ENCODE results near the gene KLHL17. TPM values are rescaled to one million over a fixed set of nuclear protein-coding genes. Genes with fewer than 3 reads are reported as not detected.

Gene KLHL17
- total RNA-seq, 1 donor from 2014 or later, result 36.8 TPM

DNA sequence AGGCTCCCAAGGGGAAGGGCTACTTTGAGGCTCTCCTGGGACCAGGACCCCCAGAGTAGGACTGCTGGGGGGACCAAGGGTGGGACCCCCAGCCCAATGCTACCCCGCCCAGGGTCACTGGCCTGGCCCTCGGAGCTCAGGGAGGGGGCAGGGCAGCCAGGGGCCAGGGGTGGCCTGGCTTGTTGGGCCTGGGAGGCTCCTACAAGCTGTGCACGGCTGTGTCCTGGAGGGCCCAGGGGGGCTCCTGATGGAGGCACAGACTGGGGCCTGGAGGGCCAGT is 37.3 kb downstream of the KLHL17 start:
- Mint-ChIP-seq H3K27ac (no peak overlapping the region), H3K4me3 (ENCODE audit: low read depth) (no peak overlapping the region), H3K4me1 (ENCODE audit: low read depth) (peaks cover 5% of the 10 kb centered on the region), H3K36me3 (ENCODE audit: low read depth) (no peaks in the 10 kb centered on the region), H3K27me3 (ENCODE audit: low read depth) (peaks cover 20% of the 10 kb centered on the region), H3K9me3 (no peaks in the 10 kb centered on the region)
- DNase-seq (ENCODE audit: low spot score), result no peak
- intact Hi-C loops (cut with micrococcal nuclease), result no loop called here

DNA sequence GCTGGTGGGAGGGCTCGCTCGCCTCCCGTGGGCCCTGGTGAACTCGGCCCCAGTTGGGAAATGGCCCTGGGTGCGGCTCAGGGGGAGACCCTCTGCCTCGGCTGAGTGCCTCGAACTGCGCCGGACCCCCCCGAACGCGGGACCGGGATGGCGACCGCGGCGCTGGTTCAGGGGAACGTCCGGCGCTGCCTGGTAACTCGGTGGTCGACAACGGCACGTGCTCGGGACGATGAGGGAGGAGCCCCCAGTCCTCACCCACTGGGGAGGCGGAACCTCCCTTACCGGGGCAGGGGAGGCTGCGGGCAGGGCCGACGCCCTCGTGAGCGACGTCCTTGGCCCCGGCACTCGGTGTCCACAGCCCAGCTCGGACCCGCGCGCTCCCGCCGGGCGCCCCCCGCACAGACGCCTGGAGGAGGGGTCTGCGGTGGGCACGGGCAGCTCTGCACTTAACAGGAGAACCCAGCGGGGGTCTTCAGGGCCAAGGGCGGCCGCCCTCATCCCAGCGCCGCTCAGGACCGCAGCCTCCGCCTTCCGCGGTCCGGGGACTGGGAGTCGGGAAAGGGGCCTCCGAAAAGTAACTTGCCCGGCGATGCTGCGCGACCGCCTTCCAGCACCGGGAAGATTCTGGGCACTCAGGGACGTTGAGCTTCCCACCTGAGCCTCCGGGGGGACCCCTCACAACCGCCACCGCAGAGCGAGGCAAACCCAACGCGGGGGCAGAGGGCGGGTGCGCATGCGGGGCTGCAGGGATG is 37.8 kb downstream of the KLHL17 start:
- peaks cover 23% of the 10 kb centered on the region for H3K27me3 Mint-ChIP-seq (ENCODE audit: low read depth)
- no peak overlapping the region for H3K27ac Mint-ChIP-seq
- no peaks in the 10 kb centered on the region for H3K36me3 Mint-ChIP-seq (ENCODE audit: low read depth)
- DNase-seq (ENCODE audit: low spot score), result no peak
- no peaks in the 10 kb centered on the region for H3K9me3 Mint-ChIP-seq
- intact Hi-C loops (cut with micrococcal nuclease), result no loop called here
- H3K4me1 Mint-ChIP-seq (ENCODE audit: low read depth), result peaks cover 5% of the 10 kb centered on the region
- H3K4me3 Mint-ChIP-seq (ENCODE audit: low read depth), result no peak overlapping the region

DNA sequence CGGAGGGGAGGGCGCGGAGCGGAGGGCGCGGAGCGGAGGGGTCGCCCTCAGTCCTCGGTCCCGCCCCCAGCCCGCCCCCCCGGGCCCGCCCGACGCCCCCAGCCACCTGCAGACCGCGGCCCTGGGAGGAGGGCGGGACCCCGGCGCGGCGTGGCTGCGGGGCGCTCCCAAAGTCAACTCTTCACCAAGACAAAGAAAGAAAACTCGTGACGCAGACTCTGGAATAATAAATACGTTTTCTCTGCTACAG is 38.3 kb downstream of the KLHL17 start:
- peaks cover 5% of the 10 kb centered on the region for H3K4me1 Mint-ChIP-seq (ENCODE audit: low read depth)
- H3K4me3 Mint-ChIP-seq (ENCODE audit: low read depth), result no peak overlapping the region
- intact Hi-C loops (cut with micrococcal nuclease), result no loop called here
- no peak overlapping the region for H3K27ac Mint-ChIP-seq
- no peak for DNase-seq (ENCODE audit: low spot score)
- H3K27me3 Mint-ChIP-seq (ENCODE audit: low read depth), result peaks cover 27% of the 10 kb centered on the region
- H3K9me3 Mint-ChIP-seq, result no peaks in the 10 kb centered on the region
- H3K36me3 Mint-ChIP-seq (ENCODE audit: low read depth), result no peaks in the 10 kb centered on the region

DNA sequence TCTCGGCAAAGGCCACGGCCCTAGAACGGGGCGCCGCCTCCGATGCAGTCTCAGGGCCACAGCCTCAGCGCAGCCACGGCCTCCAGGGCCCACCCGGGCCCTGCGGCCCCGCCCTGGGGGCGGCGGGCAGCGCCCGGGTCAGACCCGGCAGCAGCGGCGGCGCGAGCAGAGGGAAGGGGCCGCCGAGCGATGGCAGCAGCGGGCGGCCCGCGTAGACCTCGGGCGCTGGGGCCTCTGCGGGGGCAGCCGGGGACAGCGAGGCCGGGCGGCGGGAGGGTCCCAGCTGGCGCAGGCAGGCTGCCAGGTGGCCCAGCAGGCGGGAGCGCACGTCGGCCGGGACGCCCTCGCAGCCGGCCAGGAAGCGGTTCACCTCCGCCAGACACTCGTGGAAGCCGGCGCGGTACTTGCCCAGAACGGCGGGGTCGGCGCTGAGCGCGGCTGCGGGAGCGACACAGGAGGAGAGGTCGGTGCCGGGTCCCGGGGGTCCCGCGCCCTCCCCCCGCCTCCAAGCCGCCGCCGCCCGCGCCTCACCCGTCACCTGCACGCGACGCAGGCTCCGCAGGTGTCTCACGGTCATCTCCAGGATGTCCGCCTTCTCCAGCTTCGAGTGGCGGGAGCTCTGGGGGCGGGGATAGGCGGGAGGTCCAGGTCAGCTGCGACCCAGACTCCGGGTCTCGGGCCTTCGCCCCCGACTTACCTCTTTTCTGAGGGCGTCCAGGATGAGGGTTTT is 38.8 kb downstream of the KLHL17 start:
- no peaks in the 10 kb centered on the region for H3K9me3 Mint-ChIP-seq
- no peak overlapping the region for H3K27ac Mint-ChIP-seq
- intact Hi-C loops (cut with micrococcal nuclease), result no loop called here
- no peak overlapping the region for H3K4me3 Mint-ChIP-seq (ENCODE audit: low read depth)
- DNase-seq (ENCODE audit: low spot score), result no peak
- no peaks in the 10 kb centered on the region for H3K36me3 Mint-ChIP-seq (ENCODE audit: low read depth)
- peaks cover 5% of the 10 kb centered on the region for H3K4me1 Mint-ChIP-seq (ENCODE audit: low read depth)
- peaks cover 27% of the 10 kb centered on the region for H3K27me3 Mint-ChIP-seq (ENCODE audit: low read depth)

DNA sequence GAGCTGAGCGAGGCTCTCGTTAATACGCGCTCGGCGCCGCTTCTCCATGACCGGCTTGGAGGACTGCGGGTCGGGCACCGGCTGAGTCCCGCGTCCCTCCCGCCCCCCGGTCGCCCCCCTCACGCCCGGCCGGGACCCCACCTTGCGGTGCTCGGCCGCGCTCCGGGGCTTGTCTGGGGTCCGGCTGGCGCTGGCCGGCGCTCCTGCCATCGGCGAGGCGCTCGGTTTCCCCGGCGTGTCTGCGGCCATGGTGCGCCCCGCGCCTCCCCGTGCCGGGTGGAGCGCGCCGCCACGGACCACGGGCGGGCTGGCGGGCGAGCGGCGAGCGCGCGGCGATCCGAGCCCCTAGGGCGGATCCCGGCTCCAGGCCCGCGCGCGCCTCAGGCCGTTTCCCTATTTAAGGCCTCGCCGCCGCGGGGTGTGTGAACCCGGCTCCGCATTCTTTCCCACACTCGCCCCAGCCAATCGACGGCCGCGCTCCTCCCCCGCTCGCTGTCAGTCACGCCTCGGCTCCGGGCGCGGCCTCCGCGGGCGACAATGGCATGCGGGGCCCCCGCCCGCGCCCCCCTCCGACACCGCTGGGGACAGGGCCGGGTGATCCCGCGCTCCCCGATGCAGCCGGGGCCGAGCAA is 39.5 kb downstream of the KLHL17 start, which contains the start of gene HES4:
TSS of gene HES4 (minus strand) at position 373 of the 632 bp plus-strand sequence. CDS start at position 249, 124 bp downstream.
- no peaks in the 10 kb centered on the region for H3K36me3 Mint-ChIP-seq (ENCODE audit: low read depth)
- intact Hi-C loops (cut with micrococcal nuclease), result no loop called here
- DNase-seq (ENCODE audit: low spot score), result no peak
- H3K4me3 Mint-ChIP-seq (ENCODE audit: low read depth), result peak within 1 kb of the TSS; percentile 75
- peaks cover 8% of the 10 kb centered on the region for H3K4me1 Mint-ChIP-seq (ENCODE audit: low read depth)
- H3K9me3 Mint-ChIP-seq, result no peaks in the 10 kb centered on the region
- peak within 1 kb of the TSS; percentile 76 for H3K27ac Mint-ChIP-seq
- H3K27me3 Mint-ChIP-seq (ENCODE audit: low read depth), result peaks cover 31% of the 10 kb centered on the region

DNA sequence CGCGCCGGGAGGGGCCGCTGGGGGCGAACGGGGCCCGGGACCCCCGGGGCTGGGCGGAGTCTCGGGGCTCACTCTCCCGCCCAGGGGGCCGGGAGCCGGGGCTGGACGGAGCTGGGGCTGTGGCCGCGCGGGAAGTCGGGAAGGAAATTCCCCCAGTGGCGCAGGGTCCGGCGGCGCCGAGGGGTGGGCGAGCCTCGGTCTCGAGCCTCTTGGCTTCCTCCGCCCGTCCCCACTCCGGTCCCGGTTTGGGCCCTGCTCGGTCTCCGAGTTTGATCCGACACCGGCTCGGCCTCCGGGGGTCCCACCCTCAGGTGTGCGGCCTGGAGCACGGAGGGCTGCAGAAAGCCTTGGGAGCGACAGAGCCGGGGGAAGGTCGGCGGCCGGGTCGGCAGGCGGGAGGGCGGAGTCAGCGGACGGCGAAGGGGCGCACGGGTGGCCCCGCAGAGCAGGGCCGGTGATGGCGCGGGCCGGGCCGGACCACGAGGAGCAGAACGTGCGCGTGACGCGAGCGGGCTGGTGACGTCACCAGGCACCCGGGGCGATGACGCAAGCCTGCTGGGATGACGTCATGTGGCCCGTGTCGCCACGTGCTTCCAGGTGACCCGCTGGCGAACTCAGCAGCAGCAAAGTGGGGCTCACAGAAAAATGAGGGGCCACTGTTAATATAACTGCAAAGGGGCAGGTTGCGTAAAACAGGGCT is 40.1 kb downstream of the KLHL17 start:
- Mint-ChIP-seq H3K4me1 (ENCODE audit: low read depth) (peaks cover 13% of the 10 kb centered on the region), H3K27me3 (ENCODE audit: low read depth) (peaks cover 32% of the 10 kb centered on the region), H3K36me3 (ENCODE audit: low read depth) (no peaks in the 10 kb centered on the region), H3K4me3 (ENCODE audit: low read depth) (peak overlapping the region; percentile 75), H3K9me3 (no peaks in the 10 kb centered on the region), H3K27ac (peak overlapping the region; percentile 76)
- intact Hi-C loops (cut with micrococcal nuclease), result no loop called here
- no peak for DNase-seq (ENCODE audit: low spot score)

DNA sequence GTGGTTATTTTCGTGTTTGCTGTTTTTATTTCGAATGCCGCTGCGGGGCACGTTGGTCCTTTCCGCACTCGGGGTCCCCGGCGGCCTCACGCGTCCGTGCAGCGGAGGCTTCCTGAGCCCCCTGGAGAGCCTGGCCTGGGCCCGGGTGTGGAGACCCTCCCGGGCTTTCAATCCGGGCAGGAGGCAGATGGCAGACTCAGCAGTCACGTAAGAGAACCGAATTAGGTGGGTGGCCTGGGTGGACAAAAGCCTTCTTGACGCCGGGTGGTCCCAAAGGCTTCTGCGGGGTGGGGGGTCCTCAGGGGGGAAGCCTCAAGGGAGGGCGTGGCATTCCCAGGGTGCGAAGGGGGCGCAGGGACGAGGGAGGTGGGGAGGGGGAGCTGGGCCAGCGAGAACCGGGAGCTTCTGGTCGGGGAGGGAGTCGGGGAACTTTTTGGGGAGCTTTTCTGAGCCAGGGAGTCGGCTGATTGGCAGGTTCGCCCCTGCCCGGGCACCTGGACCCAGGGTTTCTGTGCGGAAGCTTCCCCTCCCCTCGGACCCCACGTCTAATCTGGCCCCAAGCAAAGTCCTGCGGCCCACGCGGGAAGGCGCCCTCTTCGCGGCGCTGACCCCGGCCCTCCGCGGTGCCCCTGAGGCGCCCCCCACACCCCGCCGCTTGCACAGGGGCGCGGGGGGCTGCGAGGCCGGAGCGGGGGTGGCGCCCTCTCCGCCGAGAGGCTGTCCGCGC is 40.8 kb downstream of the KLHL17 start:
- peaks cover 11% of the 10 kb centered on the region for H3K4me1 Mint-ChIP-seq (ENCODE audit: low read depth)
- no peaks in the 10 kb centered on the region for H3K9me3 Mint-ChIP-seq
- DNase-seq (ENCODE audit: low spot score), result no peak
- no peak overlapping the region for H3K27ac Mint-ChIP-seq
- intact Hi-C loops (cut with micrococcal nuclease), result no loop called here
- H3K27me3 Mint-ChIP-seq (ENCODE audit: low read depth), result peaks cover 31% of the 10 kb centered on the region
- no peak overlapping the region for H3K4me3 Mint-ChIP-seq (ENCODE audit: low read depth)
- no peaks in the 10 kb centered on the region for H3K36me3 Mint-ChIP-seq (ENCODE audit: low read depth)

DNA sequence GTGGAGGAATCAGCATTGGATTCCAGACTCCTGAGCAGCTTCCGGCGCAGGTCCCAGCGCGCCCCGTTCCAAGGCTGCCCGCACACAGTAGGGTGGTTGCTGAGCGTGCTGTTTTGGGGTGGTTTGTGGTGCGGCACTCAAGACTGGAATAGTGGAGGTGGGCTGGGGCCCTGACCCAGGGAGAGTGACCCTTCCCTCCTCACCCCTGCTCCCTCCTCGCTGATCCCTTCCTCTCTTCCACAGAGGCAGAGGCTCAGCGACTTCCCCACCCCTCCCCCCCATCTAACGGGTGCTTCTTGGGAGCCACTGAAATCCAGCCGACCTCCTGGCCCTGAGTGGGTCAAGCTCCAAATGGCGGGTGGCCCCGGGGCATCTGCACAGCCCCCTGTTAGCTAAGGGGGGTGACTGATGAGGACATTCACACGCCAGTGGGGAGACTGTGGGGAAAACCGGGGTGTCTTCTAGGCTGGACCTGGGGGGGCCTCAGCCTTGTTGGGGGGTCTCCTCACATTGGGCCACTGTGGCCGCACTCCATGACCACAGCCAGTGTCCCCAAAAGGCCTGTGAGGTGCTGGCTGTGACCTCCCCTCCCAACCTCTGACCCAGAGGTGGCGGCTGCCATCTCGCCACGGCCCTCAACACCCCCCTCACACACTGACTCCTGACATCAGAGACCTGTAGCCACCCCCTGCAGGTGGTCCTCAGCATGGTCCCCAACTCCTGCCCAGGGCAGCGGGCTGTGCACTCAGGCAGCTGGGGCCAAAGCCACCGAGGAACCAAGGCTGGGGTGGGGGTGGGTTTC is 43.4 kb downstream of the KLHL17 start:
- H3K4me1 Mint-ChIP-seq (ENCODE audit: low read depth), result peaks cover 11% of the 10 kb centered on the region
- no peak overlapping the region for H3K27ac Mint-ChIP-seq
- DNase-seq (ENCODE audit: low spot score), result no peak
- peaks cover 28% of the 10 kb centered on the region for H3K27me3 Mint-ChIP-seq (ENCODE audit: low read depth)
- no peaks in the 10 kb centered on the region for H3K9me3 Mint-ChIP-seq
- H3K4me3 Mint-ChIP-seq (ENCODE audit: low read depth), result no peak overlapping the region
- H3K36me3 Mint-ChIP-seq (ENCODE audit: low read depth), result no peaks in the 10 kb centered on the region
- intact Hi-C loops (cut with micrococcal nuclease), result no loop called here

DNA sequence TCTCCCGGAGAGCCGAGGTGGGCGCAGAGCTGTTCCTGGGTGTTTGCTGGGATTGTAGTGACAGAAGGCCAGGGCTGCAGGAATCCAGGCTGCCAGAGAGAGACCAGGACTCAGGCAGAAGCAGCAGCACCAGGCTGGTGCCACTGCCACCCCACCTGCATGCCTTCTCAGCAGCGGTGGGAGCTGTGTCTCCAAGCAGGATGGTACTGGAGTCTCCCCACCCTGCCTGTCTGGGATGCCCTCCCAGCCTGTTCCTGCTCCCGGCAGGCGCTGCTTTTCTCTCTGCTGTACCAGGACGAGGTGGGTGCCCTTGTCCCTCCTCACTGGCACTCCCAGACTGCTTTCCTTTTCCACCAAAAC is 44.0 kb downstream of the KLHL17 start:
- Mint-ChIP-seq H3K9me3 (no peaks in the 10 kb centered on the region), H3K4me3 (ENCODE audit: low read depth) (no peak overlapping the region), H3K36me3 (ENCODE audit: low read depth) (no peaks in the 10 kb centered on the region), H3K4me1 (ENCODE audit: low read depth) (peaks cover 13% of the 10 kb centered on the region), H3K27me3 (ENCODE audit: low read depth) (peaks cover 30% of the 10 kb centered on the region), H3K27ac (no peak overlapping the region)
- intact Hi-C loops (cut with micrococcal nuclease), result no loop called here
- no peak for DNase-seq (ENCODE audit: low spot score)

DNA sequence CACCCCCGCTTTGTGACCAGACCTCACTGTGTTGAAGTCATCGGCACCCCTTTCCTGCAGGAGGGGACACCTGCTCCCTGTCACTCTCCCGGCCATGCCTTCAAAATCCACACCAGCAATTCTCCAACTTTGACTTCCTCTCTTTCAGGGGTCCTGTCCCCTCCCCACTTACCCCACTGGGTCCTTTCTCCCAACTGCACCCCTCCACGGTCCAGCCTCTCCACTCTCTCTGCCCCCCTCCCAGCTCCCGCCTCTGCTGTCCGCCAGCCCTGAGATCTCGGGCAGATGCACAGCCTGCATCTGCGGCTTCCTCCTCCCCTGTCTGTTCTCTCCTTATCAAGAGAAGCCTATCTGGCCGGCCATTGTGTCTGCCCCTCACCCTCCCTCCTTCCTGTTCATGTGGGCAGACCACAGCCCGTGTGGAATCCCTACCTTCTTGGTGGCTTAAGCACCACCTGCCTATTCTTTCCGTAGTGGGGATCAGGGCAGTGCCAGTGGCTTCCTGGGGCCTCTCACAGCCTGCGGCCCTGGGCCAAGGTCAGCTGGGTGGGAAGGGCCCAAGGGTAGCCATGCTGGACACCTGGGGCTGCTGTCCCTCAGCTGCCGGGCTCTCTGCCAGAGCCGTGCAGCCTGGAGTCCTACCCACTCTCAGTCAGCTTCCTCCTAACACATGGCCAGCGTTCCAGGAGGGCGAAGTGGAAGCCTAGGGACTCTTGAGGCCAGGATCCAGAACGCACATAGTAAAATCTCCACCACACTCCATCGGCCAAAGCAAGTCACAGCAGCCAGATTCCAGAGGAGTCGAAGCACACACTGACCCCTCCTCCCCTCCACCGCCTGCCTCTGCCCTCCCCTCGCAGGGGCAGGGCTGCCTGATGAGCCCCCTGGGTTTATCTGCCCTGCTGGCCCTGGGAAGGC is 44.7 kb downstream of the KLHL17 start:
- H3K27me3 Mint-ChIP-seq (ENCODE audit: low read depth), result peaks cover 30% of the 10 kb centered on the region
- peak overlapping the region; percentile 15 for H3K4me3 Mint-ChIP-seq (ENCODE audit: low read depth)
- no peaks in the 10 kb centered on the region for H3K36me3 Mint-ChIP-seq (ENCODE audit: low read depth)
- no peak for DNase-seq (ENCODE audit: low spot score)
- no peak overlapping the region for H3K27ac Mint-ChIP-seq
- intact Hi-C loops (cut with micrococcal nuclease), result loop anchor here (1.0 kb wide), 1 partner anchor 8 kb away; the partner anchor contains the start of gene ISG15
- no peaks in the 10 kb centered on the region for H3K9me3 Mint-ChIP-seq
- H3K4me1 Mint-ChIP-seq (ENCODE audit: low read depth), result peaks cover 13% of the 10 kb centered on the region

DNA sequence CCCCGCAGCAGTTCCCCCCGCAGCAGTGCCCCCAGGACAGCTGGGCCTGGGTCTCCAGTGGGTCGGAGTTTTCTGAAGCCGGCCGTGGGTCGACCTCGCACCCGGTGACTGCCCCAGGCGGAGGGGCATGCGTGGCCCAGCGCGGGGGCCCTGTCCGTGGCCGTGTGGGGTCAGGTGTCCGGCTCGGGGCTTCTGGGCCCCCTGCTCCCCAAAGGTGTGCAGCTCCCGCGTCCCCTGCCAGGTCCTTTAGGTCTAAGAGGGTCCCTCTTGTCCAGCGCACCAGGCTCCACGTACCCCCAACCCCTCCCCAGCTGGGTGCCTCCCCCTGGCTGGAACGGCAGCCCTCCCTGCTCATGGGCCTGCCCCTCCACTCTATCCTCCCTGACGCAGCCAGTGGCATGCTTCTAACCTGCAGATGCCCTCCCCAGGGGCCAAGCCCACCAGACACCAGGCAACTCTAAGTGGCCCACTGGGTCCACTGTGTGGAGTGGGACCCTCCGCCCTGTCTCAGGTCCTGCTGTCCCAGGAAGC is 45.5 kb downstream of the KLHL17 start:
- no peak overlapping the region for H3K27ac Mint-ChIP-seq
- no peak for DNase-seq (ENCODE audit: low spot score)
- H3K4me1 Mint-ChIP-seq (ENCODE audit: low read depth), result peaks cover 11% of the 10 kb centered on the region
- no peaks in the 10 kb centered on the region for H3K36me3 Mint-ChIP-seq (ENCODE audit: low read depth)
- H3K4me3 Mint-ChIP-seq (ENCODE audit: low read depth), result no peak overlapping the region
- intact Hi-C loops (cut with micrococcal nuclease), result loop anchor here (1.0 kb wide), 1 partner anchor 7 kb away; the partner anchor contains the start of gene ISG15
- no peaks in the 10 kb centered on the region for H3K9me3 Mint-ChIP-seq
- peaks cover 28% of the 10 kb centered on the region for H3K27me3 Mint-ChIP-seq (ENCODE audit: low read depth)

All from activated T-helper 2 cell treated with anti-CD3 and anti-CD28 coated beads, Interferon-gamma antibody, Interleukin-2, Interleukin-4, amounts not matched to agents 10 μg/mL and 5 μg/mL and 100 μg/mL, durations not matched to agents 14 hours and 24 hours and 36 hours (primary cell).